GM19099 (cell line): ENCODE measurements around the gene KDM8.

Experiments used
- POLR2A ChIP-seq: IDR thresholded peaks from 3 replicates; pipeline ENCODE4 v1.6.1; 2011; ENCODE audit warnings: low read depth; ENCODE audit not compliant: insufficient read length; ENCODE audit errors: extremely low read depth

KDM8 gene

GRCh38 chr16:27230562-27231001, 27.3 kb downstream of the KDM8 start:
- no peak for TF ChIP-seq POLR2A

GRCh38 chr16:27231692-27232060, 28.4 kb downstream of the KDM8 start:
- no peak for TF ChIP-seq POLR2A

GRCh38 chr16:27232061-27232900, 29.0 kb downstream of the KDM8 start:
- no peak for TF ChIP-seq POLR2A

- TF ChIP-seq POLR2A = no peak
Observed at GRCh38 chr16:27232901-27233625, 29.7 kb downstream of the KDM8 start.

- no peak for TF ChIP-seq POLR2A
Observed at GRCh38 chr16:27233731-27234130, 30.4 kb downstream of the KDM8 start.

GRCh38 chr16:27234171-27234570, 30.8 kb downstream of the KDM8 start:
- TF ChIP-seq POLR2A = no peak

- TF ChIP-seq POLR2A = no peak
Observed at GRCh38 chr16:27234603-27235002, 31.3 kb downstream of the KDM8 start.

- TF ChIP-seq POLR2A = no peak
Observed at GRCh38 chr16:27235055-27235937, 32.0 kb downstream of the KDM8 start.

- no peak for TF ChIP-seq POLR2A
Observed at GRCh38 chr16:27235938-27236245, 32.6 kb downstream of the KDM8 start.

GRCh38 chr16:27236635-27237218, 33.4 kb downstream of the KDM8 start:
- TF ChIP-seq POLR2A = no peak

- TF ChIP-seq POLR2A = peak; percentile 47
Observed at GRCh38 chr16:27237219-27238015, 34.1 kb downstream of the KDM8 start.

GRCh38 chr16:27238016-27238587, 34.8 kb downstream of the KDM8 start:
- TF ChIP-seq POLR2A = no peak

GRCh38 chr16:27238591-27238990, 35.3 kb downstream of the KDM8 start:
- no peak for TF ChIP-seq POLR2A

- no peak for TF ChIP-seq POLR2A
Observed at GRCh38 chr16:27239026-27239425, 35.7 kb downstream of the KDM8 start.
